SK-N-SH treated with all-trans-retinoic acid at 6 μM for 48 hours (cell line): Measurements from ENCODE around the gene OCA2.

Experiments used
- ARNTL ChIP-seq: fragments of 450-650 bp; formaldehyde crosslinking; IDR thresholded peaks from 2 replicates; pipeline ENCODE4 v1.5.0; 2020; ENCODE audit warnings: low read depth, mild to moderate bottlenecking, moderate library complexity, borderline replicate concordance
- OSR1 ChIP-seq: fragments of 250-450 bp; sonication (Bioruptor Pico); IDR thresholded peaks from 2 replicates; pipeline ENCODE4 v1.8.0; 2022; ENCODE audit warnings: moderate library complexity, mild to moderate bottlenecking, inconsistent platforms
- RARB ChIP-seq: fragments of 250-450 bp; sonication (Bioruptor Pico); IDR thresholded peaks from 2 replicates; pipeline ENCODE4 v1.8.0; 2021; ENCODE audit warnings: mild to moderate bottlenecking, moderate library complexity
- TCF4 ChIP-seq: fragments of 250-450 bp; sonication (Bioruptor Pico); IDR thresholded peaks from 2 replicates; pipeline ENCODE4 v1.8.0; 2021; ENCODE audit warnings: mild to moderate bottlenecking, moderate library complexity, borderline replicate concordance
- ZFP3 ChIP-seq: fragments of 250-450 bp; sonication (Bioruptor Pico); IDR thresholded peaks from 2 replicates; pipeline ENCODE4 v1.5.0; 2020; ENCODE audit warnings: mild to moderate bottlenecking, moderate library complexity
- ZFP30 ChIP-seq: fragments of 450-650 bp; formaldehyde crosslinking; IDR thresholded peaks from 2 replicates; pipeline ENCODE4 v1.5.0; 2022; ENCODE audit warnings: mild to moderate bottlenecking, moderate library complexity
- TF ChIP-seq, protein P1 (sequence below): fragments of 250-450 bp; sonication (Bioruptor Pico); IDR thresholded peaks from 2 replicates; pipeline ENCODE4 v1.5.0; 2020; ENCODE audit warnings: mild to moderate bottlenecking, moderate library complexity
- TF ChIP-seq, protein P2 (sequence below): fragments of 250-450 bp; sonication (Bioruptor Pico); IDR thresholded peaks from 2 replicates; pipeline ENCODE4 v1.8.0; 2020; ENCODE audit warnings: mild to moderate bottlenecking, moderate library complexity, borderline replicate concordance

DNA sequence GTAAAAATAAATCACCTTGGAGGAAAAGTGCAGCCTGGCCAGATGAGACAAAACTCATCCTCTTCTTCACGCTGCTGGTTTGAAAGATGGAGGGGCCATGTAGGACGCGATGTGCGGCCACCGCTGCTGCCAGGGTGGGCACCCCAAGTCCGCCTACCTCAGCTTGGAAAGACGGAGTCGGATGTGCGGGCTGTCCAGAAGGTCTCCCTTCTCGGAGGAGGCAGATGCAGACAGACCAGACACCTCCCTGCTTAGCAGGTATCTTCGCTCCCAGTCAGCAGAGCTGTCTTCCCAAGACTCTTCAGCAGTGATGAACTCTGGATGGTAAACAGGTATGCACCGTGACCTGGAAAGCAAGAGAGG is 71.4 kb downstream of the OCA2 start:
- TF ChIP-seq, protein P1, sequence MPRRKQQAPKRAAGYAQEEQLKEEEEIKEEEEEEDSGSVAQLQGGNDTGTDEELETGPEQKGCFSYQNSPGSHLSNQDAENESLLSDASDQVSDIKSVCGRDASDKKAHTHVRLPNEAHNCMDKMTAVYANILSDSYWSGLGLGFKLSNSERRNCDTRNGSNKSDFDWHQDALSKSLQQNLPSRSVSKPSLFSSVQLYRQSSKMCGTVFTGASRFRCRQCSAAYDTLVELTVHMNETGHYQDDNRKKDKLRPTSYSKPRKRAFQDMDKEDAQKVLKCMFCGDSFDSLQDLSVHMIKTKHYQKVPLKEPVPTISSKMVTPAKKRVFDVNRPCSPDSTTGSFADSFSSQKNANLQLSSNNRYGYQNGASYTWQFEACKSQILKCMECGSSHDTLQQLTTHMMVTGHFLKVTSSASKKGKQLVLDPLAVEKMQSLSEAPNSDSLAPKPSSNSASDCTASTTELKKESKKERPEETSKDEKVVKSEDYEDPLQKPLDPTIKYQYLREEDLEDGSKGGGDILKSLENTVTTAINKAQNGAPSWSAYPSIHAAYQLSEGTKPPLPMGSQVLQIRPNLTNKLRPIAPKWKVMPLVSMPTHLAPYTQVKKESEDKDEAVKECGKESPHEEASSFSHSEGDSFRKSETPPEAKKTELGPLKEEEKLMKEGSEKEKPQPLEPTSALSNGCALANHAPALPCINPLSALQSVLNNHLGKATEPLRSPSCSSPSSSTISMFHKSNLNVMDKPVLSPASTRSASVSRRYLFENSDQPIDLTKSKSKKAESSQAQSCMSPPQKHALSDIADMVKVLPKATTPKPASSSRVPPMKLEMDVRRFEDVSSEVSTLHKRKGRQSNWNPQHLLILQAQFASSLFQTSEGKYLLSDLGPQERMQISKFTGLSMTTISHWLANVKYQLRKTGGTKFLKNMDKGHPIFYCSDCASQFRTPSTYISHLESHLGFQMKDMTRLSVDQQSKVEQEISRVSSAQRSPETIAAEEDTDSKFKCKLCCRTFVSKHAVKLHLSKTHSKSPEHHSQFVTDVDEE (CRISPR knock-in tag): no peak
- TF ChIP-seq ZFP30 (no peak), TCF4 (CRISPR knock-in tag) (no peak), RARB (CRISPR knock-in tag) (no peak), ARNTL (CRISPR knock-in tag) (no peak), ZFP3 (CRISPR knock-in tag) (no peak), OSR1 (CRISPR knock-in tag) (no peak)
- TF ChIP-seq, protein P2, sequence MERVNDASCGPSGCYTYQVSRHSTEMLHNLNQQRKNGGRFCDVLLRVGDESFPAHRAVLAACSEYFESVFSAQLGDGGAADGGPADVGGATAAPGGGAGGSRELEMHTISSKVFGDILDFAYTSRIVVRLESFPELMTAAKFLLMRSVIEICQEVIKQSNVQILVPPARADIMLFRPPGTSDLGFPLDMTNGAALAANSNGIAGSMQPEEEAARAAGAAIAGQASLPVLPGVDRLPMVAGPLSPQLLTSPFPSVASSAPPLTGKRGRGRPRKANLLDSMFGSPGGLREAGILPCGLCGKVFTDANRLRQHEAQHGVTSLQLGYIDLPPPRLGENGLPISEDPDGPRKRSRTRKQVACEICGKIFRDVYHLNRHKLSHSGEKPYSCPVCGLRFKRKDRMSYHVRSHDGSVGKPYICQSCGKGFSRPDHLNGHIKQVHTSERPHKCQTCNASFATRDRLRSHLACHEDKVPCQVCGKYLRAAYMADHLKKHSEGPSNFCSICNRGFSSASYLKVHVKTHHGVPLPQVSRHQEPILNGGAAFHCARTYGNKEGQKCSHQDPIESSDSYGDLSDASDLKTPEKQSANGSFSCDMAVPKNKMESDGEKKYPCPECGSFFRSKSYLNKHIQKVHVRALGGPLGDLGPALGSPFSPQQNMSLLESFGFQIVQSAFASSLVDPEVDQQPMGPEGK (CRISPR knock-in tag): no peak
